GM12874 (cell line): ENCODE data around the gene HRH2.

Experiments used
- TF ChIP-seq, protein P1 (sequence below): IDR thresholded peaks from 2 replicates; pipeline ENCODE4 v1.5.1; 2011; ENCODE audit warnings: low read depth, mild to moderate bottlenecking, control low read depth, low read length, moderate library complexity; ENCODE audit not compliant: insufficient read depth

Gene HRH2

DNA sequence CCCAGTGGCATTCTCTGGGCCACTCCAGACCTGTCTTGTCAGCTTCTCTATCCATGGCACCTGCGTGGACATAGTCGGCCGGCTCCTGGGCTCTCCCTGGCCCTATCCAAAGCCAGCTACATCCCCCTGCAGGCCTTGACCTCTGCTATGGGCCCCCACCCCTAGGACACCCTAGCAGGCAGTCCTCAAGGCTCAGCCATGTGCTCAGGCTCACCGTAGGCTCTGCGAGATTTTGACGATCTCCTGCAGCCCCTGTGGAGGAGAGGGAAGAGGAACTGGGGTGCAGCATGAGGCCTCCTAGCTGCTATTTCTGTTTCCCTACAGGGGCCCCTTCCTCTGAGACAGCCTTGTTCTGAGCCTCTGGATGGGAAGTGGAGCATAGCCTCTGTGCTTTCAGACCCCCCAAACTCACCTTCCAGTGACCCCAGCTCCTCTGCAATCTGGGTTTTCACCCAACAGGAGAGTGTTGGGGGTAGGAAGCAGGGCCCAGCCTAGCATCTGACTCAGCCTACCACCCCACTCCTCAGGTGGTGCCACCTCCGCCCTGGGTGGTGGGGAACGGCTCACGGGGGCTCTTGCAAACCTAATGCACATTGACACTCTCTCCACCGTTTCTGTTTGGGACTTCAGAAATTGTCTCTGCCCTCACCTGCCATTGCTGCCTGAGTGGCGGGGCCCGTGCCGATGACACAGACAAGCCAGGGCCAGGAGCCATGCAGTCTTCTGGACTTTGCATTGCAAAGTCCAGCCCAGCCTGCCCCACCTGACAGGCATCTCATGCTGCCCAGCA, 36.7 kb downstream of the HRH2 start:
- TF ChIP-seq, protein P1, sequence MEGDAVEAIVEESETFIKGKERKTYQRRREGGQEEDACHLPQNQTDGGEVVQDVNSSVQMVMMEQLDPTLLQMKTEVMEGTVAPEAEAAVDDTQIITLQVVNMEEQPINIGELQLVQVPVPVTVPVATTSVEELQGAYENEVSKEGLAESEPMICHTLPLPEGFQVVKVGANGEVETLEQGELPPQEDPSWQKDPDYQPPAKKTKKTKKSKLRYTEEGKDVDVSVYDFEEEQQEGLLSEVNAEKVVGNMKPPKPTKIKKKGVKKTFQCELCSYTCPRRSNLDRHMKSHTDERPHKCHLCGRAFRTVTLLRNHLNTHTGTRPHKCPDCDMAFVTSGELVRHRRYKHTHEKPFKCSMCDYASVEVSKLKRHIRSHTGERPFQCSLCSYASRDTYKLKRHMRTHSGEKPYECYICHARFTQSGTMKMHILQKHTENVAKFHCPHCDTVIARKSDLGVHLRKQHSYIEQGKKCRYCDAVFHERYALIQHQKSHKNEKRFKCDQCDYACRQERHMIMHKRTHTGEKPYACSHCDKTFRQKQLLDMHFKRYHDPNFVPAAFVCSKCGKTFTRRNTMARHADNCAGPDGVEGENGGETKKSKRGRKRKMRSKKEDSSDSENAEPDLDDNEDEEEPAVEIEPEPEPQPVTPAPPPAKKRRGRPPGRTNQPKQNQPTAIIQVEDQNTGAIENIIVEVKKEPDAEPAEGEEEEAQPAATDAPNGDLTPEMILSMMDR, result no peak

DNA sequence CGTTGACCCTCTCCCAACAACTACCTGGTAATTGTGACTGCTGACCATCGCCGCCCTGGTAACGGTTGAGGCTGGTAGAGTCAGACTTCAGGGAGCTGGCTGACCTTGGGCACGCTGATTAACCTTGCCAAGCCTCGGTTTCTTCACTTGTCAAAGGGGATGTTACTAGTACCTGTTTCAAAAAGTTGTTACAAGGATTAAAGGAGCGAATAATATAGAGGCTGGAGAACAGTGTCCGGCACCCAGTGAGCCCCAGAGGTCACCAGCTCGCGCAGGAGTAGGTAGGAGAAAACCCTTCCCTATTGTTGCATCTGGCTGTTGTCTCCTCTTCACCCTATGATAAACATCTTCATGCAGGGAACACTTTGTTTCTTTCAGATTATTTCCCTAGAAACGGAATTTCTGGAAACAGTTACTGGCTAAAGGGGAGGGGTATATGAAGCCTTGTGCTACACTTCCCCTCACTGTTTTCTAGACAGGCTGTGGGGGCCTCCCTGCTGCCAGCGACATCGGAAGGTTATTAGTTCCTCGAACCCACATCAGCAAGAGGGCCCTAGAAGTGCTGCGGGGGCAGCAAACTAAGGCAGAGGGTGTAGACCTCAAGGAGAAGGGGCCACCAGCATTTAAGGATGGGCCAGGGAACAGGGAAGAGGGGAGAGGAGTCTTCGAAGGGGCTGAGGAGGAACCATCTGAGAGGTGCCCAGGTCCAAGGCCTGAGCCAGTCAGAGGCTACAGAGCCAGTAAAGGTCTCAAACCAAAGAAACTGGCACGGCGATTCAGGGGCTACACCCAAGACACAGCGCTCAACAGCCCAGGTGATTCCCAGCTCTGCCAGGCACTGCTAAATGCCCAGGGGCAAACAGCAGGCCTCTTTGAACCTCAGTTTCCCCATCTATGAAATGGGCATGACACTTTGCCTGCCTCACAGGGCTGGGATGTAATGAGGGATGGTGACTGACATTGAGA, 37.6 kb downstream of the HRH2 start:
- TF ChIP-seq, protein P1, result no peak

DNA sequence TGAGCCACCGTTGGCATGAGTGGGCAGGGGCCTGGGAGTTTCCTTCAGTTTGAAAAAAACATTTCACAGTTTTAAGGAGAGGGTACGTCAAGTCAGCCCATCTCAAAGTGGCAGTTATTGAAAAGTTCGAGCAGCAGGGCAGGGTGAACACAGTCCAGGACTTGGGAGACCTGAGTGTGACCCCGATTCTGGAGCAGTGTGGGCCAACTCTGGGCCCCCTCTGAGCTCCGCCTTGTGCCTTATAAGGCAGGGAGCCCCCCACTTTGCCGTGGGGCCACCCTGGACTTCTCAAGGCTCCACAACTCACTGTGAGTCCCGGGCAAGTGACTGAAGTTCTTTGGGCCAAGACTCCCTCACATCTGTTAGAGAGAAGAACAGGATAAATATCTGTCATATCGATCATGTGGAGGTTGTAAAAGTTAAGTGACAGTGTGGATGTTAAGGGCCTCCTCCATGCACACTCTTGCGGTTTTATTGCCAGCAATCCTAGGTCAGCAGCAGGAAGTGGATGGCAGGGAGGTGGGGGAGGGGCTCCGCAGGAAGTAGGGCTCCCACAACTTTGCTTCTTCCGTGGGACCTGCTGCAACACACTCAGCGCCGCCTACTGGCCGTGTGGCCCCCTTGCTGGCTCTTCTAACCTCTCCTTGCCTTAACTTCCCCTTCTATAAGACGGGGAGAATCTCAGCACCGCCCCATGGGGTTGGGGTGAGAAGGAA, 38.4 kb downstream of the HRH2 start:
- TF ChIP-seq, protein P1, result peak; percentile 81

DNA sequence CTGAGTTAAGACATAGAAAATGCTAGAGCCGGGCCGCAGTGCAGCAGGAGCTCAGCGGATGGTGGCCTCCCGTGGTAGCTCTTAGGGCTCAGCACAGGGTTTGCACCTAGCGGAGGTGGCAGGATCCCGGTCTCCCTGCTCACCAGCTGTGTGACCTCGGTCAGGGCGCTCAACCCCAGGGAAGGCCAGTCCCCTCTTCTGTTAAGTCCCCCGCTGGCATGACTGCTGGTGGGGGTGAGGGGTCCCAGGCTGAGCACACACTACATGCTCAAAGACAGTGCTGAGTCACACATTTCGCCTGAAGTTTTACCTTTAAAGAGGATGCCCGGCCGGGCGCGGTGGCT, 39.0 kb downstream of the HRH2 start:
- TF ChIP-seq, protein P1, result no peak

DNA sequence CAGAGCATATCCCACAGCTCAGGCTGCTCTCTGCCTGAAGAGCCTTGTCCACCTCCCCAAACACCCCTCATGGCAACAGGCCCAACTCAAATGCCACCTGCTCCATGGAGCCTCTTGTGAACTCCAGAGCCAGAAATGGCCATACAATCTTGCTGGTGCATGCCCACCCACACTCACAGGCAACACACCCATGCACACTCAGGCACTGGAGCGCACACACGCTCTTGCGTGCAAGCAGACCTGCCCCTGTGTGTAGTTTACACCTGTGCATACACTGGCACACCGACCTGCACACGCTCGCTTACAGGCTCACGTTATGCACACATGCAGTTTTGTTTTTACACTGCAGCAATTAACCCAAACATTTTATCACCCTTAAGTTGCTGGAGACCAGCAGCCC, 40.0 kb downstream of the HRH2 start:
- TF ChIP-seq, protein P1, result no peak

DNA sequence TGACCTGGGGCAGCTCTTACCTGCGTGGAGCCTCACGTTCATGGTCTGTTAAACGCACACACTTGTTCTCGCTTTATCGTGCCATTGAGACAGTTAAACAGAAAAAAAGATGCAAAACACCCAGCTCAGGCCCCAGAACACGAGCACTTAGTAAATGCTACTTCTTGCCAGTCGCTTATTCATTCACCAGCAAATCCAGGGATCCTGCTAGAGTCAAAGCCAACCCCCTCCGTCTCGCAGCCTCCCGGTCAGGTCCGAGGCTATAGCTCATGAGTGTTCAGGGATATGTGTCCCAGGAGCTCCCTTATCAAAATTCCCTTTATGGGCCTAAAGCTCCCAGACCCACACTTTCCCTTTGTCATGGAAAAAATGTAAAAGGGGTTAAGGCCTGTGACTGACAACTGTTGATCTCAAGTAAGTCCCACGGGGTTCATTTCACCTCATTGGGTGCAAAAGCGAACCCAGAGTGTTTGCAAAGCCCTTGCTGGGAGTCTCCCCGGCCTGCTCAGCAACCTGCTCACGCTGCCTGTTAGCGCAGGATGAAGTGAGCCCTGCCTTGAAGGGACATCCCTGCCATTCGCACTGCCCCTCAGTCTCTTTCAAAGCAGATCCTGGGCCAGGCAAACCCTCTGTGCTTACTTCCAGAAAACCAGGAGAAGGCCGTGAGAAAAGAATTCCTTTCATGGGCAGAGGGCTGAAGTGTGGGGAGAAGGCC, 40.7 kb downstream of the HRH2 start:
- TF ChIP-seq, protein P1, result no peak
